HG03378 (cell line): ENCODE results near the gene DGCR6.
"Not testable (repeated sequence)": the region's sequence is repeated elsewhere in the genome, so short reads cannot be mapped to it uniquely, and the experiment has no call there.

ENCODE experiments used
- ATAC-seq: cut with Tn5 transposase; IDR thresholded peaks from one replicate; pipeline ENCODE4 v1.9.1; 2021; ENCODE audit warnings: mild to moderate bottlenecking, moderate library complexity; ENCODE audit not compliant: unreplicated experiment

DGCR6 gene

GRCh38 chr22:18959741-18960140, 53.6 kb downstream of the DGCR6 start:
- ATAC-seq: not testable (repeated sequence)

GRCh38 chr22:18960166-18960820, 54.2 kb downstream of the DGCR6 start:
- not testable (repeated sequence) for ATAC-seq

GRCh38 chr22:18961201-18961600, 55.1 kb downstream of the DGCR6 start:
- ATAC-seq: not testable (repeated sequence)
